ENCODE data around the gene TFF3. TPM values are rescaled to one million over a fixed set of nuclear protein-coding genes. Genes with fewer than 3 reads are reported as not detected.

TFF3 gene
- total and polyA plus RNA-seq, 2 of the 4 experiments (the other 2 are of a cell fraction): not detected

- Histone ChIP-seq H2BK15ac (ENCODE audit: low read depth, low read length) (no peak overlapping the region), H3K9me1 (ENCODE audit: insufficient read depth, low read length) (peaks cover 6% of the 10 kb centered on the region), H2BK5ac (ENCODE audit: low read depth, low read length, poor library complexity, severe bottlenecking) (no peak overlapping the region), H3K36me3 (ENCODE audit: control insufficient read depth, insufficient read depth, low read length) (peaks cover 15% of the 10 kb centered on the region; the same call in 1 of the 2 replicates), H2AFZ (replicated peaks; ENCODE audit: low read length, poor library complexity) (no peak overlapping the region), H3K27ac (ENCODE audit: insufficient read depth, low read length) (no peak overlapping the region), H3K79me1 (ENCODE audit: low read depth in 1 of 2, low read length in 2 of 2) (no peaks in the 10 kb centered on the region), H3K56ac (ENCODE audit: extremely low read depth, insufficient read depth, low read length) (no peak overlapping the region), H2AK5ac (ENCODE audit: low read depth, low read length) (no peak overlapping the region), H3K27me3 (ENCODE audit: control insufficient read depth, insufficient read depth, low read length) (peaks cover 9% of the 10 kb centered on the region), H3K18ac (ENCODE audit: low read depth, low read length) (no peak overlapping the region), H4K8ac (ENCODE audit: low read depth in 2 of 2, low read length in 2 of 2) (no peak overlapping the region), H3K23ac (ENCODE audit: low read depth, low read length) (no peak overlapping the region), H3K4me3 (ENCODE audit: insufficient read depth, low read depth, low read length) (no peak overlapping the region), H3K9me3 (ENCODE audit: control insufficient read depth, insufficient read depth, low read length) (no peaks in the 10 kb centered on the region), H2BK120ac (ENCODE audit: low read depth, low read length) (no peak overlapping the region), H4K20me1 (ENCODE audit: insufficient read depth, low read length) (no peaks in the 10 kb centered on the region; the same call in 1 of the 2 replicates), H3K4me2 (ENCODE audit: low read depth, low read length) (no peak overlapping the region), H3K4me1 (ENCODE audit: control insufficient read depth, insufficient read depth, low read length) (no peaks in the 10 kb centered on the region), H4K5ac (ENCODE audit: low read depth, low read length) (no peak overlapping the region), H2AK9ac (replicated peaks; ENCODE audit: low read depth, low read length, poor library complexity) (no peak overlapping the region), H2BK20ac (ENCODE audit: low read depth, low read length) (no peak overlapping the region), H3K9ac (ENCODE audit: low read depth, low read length) (no peak overlapping the region), H4K91ac (ENCODE audit: insufficient read depth, low read depth, low read length) (no peak overlapping the region), H3K4ac (ENCODE audit: low read depth, low read length) (no peak overlapping the region), H3K14ac (replicated peaks; ENCODE audit: low read depth, low read length) (no peak overlapping the region)
- in situ Hi-C loops (cut with MboI; ENCODE audit: low sequenced_read_pairs) (no loop called here), intact Hi-C loops (cut with micrococcal nuclease) (no loop called here), dilution Hi-C loops (cut with HindIII; ENCODE audit: low sequenced_read_pairs, unreplicated experiment) (no loop called here)
- ChIA-PET CTCF (no interaction called here), POLR2A (ENCODE audit: unreplicated experiment) (no interaction called here)
- TF ChIP-seq RAD21 (IDR thresholded peaks at IDR 0.05; ENCODE audit: low read length) (no peak), CHD1 (IDR thresholded peaks at IDR 0.05; ENCODE audit: low read depth, low read length) (no peak), MAFK (IDR thresholded peaks at IDR 0.05; ENCODE audit: low read depth, low read length) (no peak), RCOR1 (IDR thresholded peaks at IDR 0.05; ENCODE audit: insufficient replicate concordance, low read length) (no peak), BHLHE40 (IDR thresholded peaks at IDR 0.05; ENCODE audit: low read depth, low read length) (no peak), CEBPB (IDR thresholded peaks at IDR 0.05; ENCODE audit: low read depth, low read length) (no peak), NFE2L2 (IDR thresholded peaks at IDR 0.05; ENCODE audit: low read depth, low read length) (no peak), SMC3 (IDR thresholded peaks at IDR 0.05; ENCODE audit: low read depth, low read length) (no peak)
- TF ChIP-seq, protein P1, sequence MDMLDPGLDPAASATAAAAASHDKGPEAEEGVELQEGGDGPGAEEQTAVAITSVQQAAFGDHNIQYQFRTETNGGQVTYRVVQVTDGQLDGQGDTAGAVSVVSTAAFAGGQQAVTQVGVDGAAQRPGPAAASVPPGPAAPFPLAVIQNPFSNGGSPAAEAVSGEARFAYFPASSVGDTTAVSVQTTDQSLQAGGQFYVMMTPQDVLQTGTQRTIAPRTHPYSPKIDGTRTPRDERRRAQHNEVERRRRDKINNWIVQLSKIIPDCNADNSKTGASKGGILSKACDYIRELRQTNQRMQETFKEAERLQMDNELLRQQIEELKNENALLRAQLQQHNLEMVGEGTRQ (IDR thresholded peaks at IDR 0.05; ENCODE audit: low read depth, low read length): no peak
- no TSS peak for BruUV-seq (replicated peaks)
- no peak for DNase-seq
- WGBS, 2 experiments (ENCODE audit: extremely low coverage in 2 of 2, insufficient read length in 1 of 2): 54% methylated on average over 6 of the region's 9 CpGs; no CpG with 5 or more reads in 1 of the 2 experiments
- ATAC-seq (ENCODE audit: low read depth): no peak
Observed at GRCh38 chr21:42297377-42297776, 17.8 kb downstream of the TFF3 start.
